GM19193 (cell line): ENCODE data around the gene MAN1B1.
A peak's percentile ranks its signal among the peaks of the same experiment; 100 is the strongest.

Source experiments
- POLR2A ChIP-seq: IDR thresholded peaks from 4 replicates; pipeline ENCODE4 v1.6.1; 2011; ENCODE audit not compliant: insufficient read depth, insufficient read length; ENCODE audit errors: extremely low read depth

Gene MAN1B1

DNA sequence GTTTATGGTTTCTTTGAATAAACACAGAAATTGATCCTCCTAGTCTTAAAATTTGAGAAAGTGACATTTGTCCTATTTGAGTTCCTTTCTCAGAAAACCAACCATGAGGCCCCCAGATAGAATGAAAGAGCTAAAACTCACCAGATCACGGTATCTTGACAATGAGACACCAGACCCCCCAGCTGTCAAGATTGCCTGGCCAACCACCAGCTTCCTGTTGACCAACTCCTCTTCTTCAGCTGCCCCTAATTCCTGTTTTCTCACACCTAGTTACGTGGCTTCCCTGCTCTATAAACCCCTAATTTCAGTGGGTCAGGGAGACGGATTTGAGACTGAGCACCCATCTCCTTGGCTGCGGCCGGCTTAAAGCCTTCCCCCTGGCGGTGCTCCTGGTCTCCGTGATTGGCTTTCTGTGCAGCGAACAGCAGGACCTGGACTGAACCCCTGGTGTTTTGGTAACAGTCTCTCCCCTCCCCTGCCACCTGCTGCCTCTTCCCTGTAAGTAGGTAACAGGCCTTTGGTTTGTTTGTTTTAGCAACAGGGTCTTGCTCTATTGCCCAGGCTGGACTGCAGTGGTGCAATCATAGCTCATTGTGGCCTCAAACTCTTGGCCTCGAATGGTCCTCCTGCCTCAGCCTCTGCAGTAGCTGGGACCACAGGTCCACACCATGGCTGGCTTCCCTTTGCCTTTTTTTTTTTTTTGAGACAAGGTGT lies 28.1 kb upstream of the MAN1B1 start:
- TF ChIP-seq POLR2A, result no peak

DNA sequence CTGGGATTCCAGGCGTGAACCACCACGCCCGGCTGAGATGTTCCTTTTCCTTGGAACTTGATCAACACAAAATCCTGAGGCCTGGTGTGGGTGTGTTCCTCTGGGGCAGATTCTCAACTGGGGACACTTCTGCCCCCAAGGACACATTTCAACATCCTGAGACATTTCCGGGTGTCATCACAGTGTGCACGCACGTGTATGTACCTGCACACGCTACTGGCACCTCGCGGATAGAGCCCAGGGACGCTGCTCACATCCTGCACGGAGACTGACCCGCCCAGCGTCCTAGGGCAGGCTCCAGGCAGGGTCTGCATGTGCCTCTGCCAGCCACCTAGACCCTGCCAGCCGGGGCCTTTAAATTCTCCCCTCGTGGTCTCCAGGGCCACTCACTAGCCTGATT lies 24.4 kb upstream of the MAN1B1 start:
- no peak for TF ChIP-seq POLR2A

DNA sequence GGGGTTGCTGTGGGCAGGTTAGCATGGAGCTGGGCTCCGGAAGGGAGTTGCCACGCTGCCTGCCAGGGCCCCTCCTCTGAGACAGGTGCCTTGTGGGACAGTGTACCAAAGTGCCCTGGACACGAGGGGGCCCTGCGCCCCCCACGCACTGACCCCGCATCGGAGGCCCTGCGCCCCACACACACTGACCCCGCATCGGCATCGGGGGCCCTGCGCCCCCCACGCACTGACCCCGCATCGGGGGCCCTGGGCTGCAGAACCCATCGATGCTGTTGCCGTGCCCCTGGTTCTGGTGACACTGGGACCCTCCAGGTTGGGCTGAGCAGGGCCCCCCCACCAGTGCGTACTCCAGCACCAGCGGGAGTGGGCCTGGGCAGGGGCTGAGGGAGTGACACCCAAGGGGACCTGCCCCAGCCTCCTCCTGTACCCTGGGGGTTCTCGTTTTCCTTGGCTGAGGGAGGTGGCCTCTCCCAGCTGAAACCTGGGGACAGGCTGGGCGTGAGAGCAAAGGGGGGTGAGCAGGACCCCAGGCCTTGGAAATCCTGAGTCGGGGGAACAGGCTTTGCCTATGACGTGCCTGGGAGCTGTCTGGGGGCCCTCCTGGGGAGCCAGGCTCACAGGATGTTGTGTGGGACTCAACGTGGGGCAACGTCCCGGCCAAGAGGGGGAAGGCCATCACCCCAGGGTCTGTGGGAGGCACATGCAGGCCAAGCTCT lies 23.3 kb upstream of the MAN1B1 start:
- TF ChIP-seq POLR2A, result no peak

GRCh38 chr9:137064027-137064879 lies 22.5 kb upstream of the MAN1B1 start:
- no peak for TF ChIP-seq POLR2A

DNA sequence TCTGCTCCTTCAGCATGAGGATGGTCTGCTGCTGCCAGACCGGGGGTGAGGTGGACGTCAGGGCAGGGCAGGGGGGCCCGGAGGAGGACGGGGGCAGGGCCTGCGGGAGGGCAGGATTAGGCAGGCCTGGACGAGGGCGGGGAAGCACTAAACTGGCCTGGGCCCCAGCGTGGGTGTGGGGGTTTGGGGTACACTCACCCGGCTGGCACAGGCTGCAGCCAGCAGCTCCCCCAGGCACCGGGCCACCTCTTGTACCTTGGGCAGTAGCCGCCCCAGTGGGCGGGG lies 22.0 kb upstream of the MAN1B1 start:
- TF ChIP-seq POLR2A, result no peak

GRCh38 chr9:137065336-137065967 lies 21.3 kb upstream of the MAN1B1 start:
- TF ChIP-seq POLR2A, result no peak

GRCh38 chr9:137066096-137066861 lies 20.5 kb upstream of the MAN1B1 start:
- no peak for TF ChIP-seq POLR2A

DNA sequence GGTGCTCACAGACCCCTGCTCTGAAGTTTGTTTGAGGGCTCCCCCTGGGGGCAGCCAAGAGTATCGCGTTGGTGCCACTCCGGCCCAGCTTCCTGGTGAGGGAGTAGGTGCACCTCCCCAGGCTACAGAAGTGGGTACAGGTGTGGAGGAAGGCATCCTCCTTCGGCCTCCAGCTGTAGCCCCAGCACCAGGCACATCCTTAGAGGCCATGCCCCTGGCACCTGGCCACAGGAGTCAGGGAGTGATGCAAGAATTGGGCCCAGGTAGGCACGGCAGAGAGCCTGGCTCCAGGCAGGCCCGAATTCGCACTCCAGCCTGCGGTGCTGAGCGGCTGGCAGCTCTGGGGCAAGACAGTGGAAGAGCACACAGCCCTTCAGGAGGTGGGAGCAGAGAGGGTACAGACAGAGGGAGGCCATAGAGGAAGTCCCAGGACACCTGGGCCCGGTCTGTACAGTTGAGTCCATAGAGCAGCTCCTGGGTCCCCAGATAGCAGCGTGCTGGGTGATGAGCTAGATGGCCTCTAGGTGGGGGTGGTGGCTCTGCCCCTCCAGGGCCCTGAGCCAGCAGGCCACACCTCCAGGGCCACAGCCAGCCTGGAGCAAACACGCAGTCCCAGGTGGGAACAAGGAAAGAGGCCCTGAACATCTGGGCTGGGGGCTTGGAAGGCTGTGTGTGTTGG lies 18.8 kb upstream of the MAN1B1 start:
- no peak for TF ChIP-seq POLR2A

GRCh38 chr9:137068539-137069507 lies 18.0 kb upstream of the MAN1B1 start:
- no peak for TF ChIP-seq POLR2A

DNA sequence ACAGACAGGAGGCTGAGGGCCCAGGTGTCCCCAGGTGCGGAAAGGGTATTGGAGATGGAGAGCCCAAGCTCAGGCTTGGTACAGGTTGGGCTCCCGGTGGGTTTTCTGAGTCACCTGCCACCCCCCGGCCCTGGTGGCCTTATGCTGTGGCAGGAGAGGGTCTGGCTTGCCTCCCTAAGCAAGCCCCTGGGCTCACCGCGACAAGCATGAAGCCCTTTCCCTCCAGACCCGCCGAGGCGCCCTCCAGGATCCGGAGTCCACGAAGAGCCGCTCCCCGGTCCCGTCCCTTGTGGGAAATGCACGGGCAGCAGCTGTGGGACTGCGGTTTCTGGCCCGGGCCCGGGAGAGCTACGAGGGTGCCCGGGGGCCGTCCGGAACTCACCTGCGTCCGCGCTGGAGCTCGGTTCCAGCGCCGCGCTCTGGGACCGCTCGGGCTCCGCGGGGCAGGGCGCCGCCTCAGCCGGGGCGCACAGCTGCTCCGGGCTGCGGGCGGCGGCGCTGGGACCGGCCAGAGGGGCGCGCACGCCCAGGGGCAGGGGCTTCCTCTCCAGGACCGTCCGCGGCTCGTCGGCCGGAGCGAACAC lies 17.2 kb upstream of the MAN1B1 start:
- TF ChIP-seq POLR2A, result no peak

GRCh38 chr9:137070201-137070905 lies 16.4 kb upstream of the MAN1B1 start, which contains the start of gene SAPCD2:
TSS of gene SAPCD2 (minus strand) at chr9:137070557. CDS start at chr9:137070460, 97 bp downstream.
- peak; percentile 62 for TF ChIP-seq POLR2A

DNA sequence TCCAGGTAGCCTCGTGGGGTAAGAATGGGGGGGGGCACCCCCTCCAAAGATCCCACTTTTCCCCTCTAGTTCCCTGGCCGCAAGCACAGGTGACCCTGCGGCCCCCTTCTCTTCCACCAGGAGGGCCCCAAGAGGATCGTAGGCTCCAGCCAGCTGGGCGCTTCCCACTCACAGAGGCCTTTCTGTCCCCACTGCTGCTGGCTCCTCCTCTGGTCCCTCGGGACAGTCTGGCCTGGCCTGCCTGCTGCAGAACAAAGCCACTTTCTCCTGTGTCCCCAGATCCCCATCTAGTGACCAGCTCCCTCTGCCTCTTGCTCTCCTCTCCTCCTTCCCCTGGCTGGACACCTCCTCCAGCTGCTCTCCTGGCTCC lies 15.9 kb upstream of the MAN1B1 start:
- no peak for TF ChIP-seq POLR2A
